Measurements from ENCODE around the gene DNAH11. TPM values are rescaled to one million over a fixed set of nuclear protein-coding genes. Genes with fewer than 3 reads are reported as not detected.
"Not testable (repeated sequence)": the region's sequence is repeated elsewhere in the genome, so short reads cannot be mapped to it uniquely, and the experiment has no call there.

Gene DNAH11
- total and polyA plus RNA-seq, 11 donors: 0.04 to 0.98 (median 0.23) TPM

GRCh38 chr7:21922605-21923004 is 379.8 kb downstream of the DNAH11 start:
- DNase-seq (no peak), ATAC-seq (no peak)
- H3K27ac ChIP-seq: no peak overlapping the region
- TF ChIP-seq, protein P1, sequence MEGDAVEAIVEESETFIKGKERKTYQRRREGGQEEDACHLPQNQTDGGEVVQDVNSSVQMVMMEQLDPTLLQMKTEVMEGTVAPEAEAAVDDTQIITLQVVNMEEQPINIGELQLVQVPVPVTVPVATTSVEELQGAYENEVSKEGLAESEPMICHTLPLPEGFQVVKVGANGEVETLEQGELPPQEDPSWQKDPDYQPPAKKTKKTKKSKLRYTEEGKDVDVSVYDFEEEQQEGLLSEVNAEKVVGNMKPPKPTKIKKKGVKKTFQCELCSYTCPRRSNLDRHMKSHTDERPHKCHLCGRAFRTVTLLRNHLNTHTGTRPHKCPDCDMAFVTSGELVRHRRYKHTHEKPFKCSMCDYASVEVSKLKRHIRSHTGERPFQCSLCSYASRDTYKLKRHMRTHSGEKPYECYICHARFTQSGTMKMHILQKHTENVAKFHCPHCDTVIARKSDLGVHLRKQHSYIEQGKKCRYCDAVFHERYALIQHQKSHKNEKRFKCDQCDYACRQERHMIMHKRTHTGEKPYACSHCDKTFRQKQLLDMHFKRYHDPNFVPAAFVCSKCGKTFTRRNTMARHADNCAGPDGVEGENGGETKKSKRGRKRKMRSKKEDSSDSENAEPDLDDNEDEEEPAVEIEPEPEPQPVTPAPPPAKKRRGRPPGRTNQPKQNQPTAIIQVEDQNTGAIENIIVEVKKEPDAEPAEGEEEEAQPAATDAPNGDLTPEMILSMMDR (IDR thresholded peaks at IDR 0.05): no peak
- no peak for TF ChIP-seq POLR2A (IDR thresholded peaks at IDR 0.05)
- peaks cover 0 to 34% (median 12%) of the 10 kb centered on the region in 12 donors for H3K4me1 ChIP-seq
- 71 to 83% (median 81%) methylated on average over 5 of the region's 5 CpGs for WGBS, 4 donors
- intact Hi-C loops (cut with DNase I): no loop called here
- no peaks in the 10 kb centered on the region for H3K27me3 ChIP-seq
- H3K4me3 ChIP-seq: no peak overlapping the region
- H3K36me3 ChIP-seq: no peaks in the 10 kb centered on the region
- no peaks in the 10 kb centered on the region for H3K9me3 ChIP-seq

DNA sequence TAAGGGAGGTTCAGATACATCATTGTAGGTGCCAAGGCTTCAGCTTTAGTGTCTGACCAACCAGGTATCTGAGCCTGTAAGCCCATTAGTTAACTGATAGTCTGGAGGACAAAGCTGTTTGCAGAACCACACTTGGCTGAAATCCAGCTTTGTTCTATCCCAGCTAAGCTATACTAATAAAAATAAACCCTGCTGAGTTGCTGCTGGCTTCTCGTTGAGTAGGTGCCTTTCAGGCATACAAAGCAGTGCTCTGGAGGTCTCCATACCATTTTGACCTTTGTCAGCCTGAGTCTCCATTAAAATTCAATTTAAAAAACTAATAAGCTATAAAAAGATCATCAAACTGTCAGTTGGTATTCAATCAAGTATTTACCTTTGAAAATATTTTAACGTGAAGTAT is 380.8 kb downstream of the DNAH11 start:
- ATAC-seq (peak; percentile 88 to 90 (median 90)), DNase-seq (peak in 2 of 5 donors; percentile 32 to 53)
- Histone ChIP-seq H3K9me3 (no peaks in the 10 kb centered on the region), H3K36me3 (no peaks in the 10 kb centered on the region), H3K27me3 (no peaks in the 10 kb centered on the region), H3K4me3 (no peak overlapping the region), H3K27ac (peak overlapping the region in 7 of 12 donors; percentile 6 to 64 (median 30)), H3K4me1 (peaks cover 0 to 29% (median 10%) of the 10 kb centered on the region in 12 donors)
- intact Hi-C loops (cut with DNase I): no loop called here
- 36 to 42% (median 39%) methylated on average over 2 of the region's 2 CpGs for WGBS, 4 donors
- TF ChIP-seq, protein P1 (IDR thresholded peaks at IDR 0.05): no peak
- TF ChIP-seq POLR2A (IDR thresholded peaks at IDR 0.05): no peak

DNA sequence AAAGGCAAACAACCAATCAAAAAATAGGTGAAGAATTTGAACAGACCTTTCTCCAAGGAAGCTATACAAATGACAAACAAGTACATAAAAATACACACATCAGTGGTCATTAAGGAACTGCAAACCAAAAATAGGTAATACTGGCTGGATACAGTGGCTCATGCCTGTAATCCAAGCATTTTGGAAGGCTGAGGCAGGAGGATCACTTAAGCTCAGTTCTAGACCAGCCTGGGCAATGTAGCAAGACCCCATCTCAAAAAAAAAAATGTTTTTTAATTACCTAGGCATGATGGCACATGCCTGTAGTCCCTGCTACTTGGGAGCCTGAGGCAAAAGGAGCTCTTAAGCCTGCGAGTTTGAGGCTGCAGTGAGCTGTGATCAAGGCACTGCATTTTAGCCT is 383.6 kb downstream of the DNAH11 start:
- Histone ChIP-seq H3K27ac (no peak overlapping the region), H3K27me3 (no peaks in the 10 kb centered on the region), H3K9me3 (no peaks in the 10 kb centered on the region), H3K4me3 (no peak overlapping the region), H3K4me1 (peaks cover 0 to 17% (median 4%) of the 10 kb centered on the region in 12 donors), H3K36me3 (no peaks in the 10 kb centered on the region)
- ATAC-seq (no peak), DNase-seq (no peak)
- TF ChIP-seq, protein P1 (IDR thresholded peaks at IDR 0.05): no peak
- TF ChIP-seq POLR2A (IDR thresholded peaks at IDR 0.05): no peak
- intact Hi-C loops (cut with DNase I): no loop called here
- WGBS, 4 donors: 93 to 100% (median 95%) methylated on average over 1 of the region's 1 CpG; no CpG with 5 or more reads in 1 of the 4 donors

DNA sequence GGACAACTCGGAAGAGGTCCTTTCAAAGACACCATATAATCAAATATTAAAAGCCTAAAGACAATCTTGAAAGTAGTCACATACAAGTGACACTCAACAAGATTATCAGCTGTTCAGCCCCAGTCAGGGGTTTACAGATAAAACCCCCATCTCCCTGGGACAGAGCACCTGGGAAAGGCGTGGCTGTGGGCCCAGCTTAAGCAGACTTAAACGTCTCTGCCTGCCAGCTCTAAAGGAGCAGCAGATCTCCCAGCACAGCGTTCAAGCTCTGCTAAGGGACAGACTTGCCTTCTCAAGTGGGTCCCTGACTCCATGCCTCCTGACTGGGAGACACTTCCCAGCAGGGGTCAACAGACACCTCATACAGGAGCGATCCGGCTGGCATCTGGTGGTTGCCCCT is 384.9 kb downstream of the DNAH11 start:
- TF ChIP-seq POLR2A (IDR thresholded peaks at IDR 0.05): no peak
- TF ChIP-seq, protein P1 (IDR thresholded peaks at IDR 0.05): no peak
- intact Hi-C loops (cut with DNase I): no loop called here
- no peaks in the 10 kb centered on the region for H3K27me3 ChIP-seq
- H3K27ac ChIP-seq: no peak overlapping the region
- no peak overlapping the region for H3K4me3 ChIP-seq
- no peaks in the 10 kb centered on the region for H3K9me3 ChIP-seq
- ATAC-seq (no peak), DNase-seq (no peak)
- peaks cover 0 to 17% (median 4%) of the 10 kb centered on the region in 12 donors for H3K4me1 ChIP-seq
- WGBS, 4 donors: 44 to 55% (median 51%) methylated on average over 6 of the region's 6 CpGs
- no peaks in the 10 kb centered on the region for H3K36me3 ChIP-seq

DNA sequence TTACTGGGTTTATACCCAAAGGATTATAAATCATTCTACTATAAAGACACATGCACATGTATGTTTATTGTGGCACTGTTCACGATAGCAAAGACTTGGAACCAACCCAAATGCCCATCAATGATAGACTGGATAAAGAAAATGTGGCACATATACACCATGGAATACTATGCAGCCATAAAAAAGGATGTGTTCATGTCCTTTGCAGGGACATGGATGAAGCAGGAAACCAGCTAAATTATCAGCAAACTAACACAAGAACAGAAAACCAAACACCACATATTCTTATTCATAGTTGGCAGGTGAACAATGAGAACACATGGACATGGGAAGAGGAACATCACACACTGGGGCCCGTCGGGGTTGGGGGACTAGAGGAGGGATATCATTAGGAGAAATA is 390.5 kb downstream of the DNAH11 start:
- peaks cover 0 to 10% (median 0%) of the 10 kb centered on the region in 12 donors for H3K9me3 ChIP-seq
- intact Hi-C loops (cut with DNase I); H3K36me3 ChIP-seq; H3K4me3 ChIP-seq; H3K4me1 ChIP-seq; DNase-seq; ATAC-seq; H3K27ac ChIP-seq; H3K27me3 ChIP-seq: not testable (repeated sequence)
- WGBS, 4 donors: 63 to 85% (median 78%) methylated on average over 3 of the region's 3 CpGs
